Neural progenitor cell (in vitro differentiated cells): ENCODE results near the gene VSIG1. TPM values are rescaled to one million over a fixed set of nuclear protein-coding genes. Genes with fewer than 3 reads are reported as not detected.

Source experiments
- DNase-seq: peaks from one replicate; pipeline ENCODE4 v3.0.0-alpha.2; 2016; ENCODE audit warnings: low spot score
- H2AFZ ChIP-seq: fragments of 200-600 bp; sonication (generic); replicated peaks from 2 replicates; pipeline ENCODE4 v1.6.1; 2016; ENCODE audit warnings: antibody characterized with exemption
- H3F3A ChIP-seq: fragments of 200-600 bp; sonication (generic); 2 replicates; pipeline ENCODE4 v1.6.1; 2016; ENCODE audit warnings: antibody characterized with exemption, low read depth
- H3K27ac ChIP-seq: fragments of 200-600 bp; sonication (generic); 2 replicates; pipeline ENCODE4 v1.5.1; 2016; ENCODE audit warnings: mild to moderate bottlenecking
- H3K27me3 ChIP-seq: fragments of 200-600 bp; sonication (generic); 2 replicates; pipeline ENCODE4 v1.6.1; 2016; ENCODE audit warnings: mild to moderate bottlenecking, moderate library complexity
- H3K36me3 ChIP-seq: fragments of 200-600 bp; sonication (generic); 2 replicates; pipeline ENCODE4 v1.5.1; 2016
- H3K4me1 ChIP-seq: fragments of 200-600 bp; sonication (generic); 2 replicates; pipeline ENCODE4 v1.6.1; 2016; ENCODE audit warnings: mixed run types
- H3K4me2 ChIP-seq: fragments of 200-600 bp; sonication (generic); 2 replicates; pipeline ENCODE4 v1.6.1; 2016
- H3K4me3 ChIP-seq: fragments of 200-600 bp; sonication (generic); 2 replicates; pipeline ENCODE4 v1.5.1; 2016
- H3K79me2 ChIP-seq: fragments of 200-600 bp; sonication (generic); 2 replicates; pipeline ENCODE4 v1.6.1; 2016; ENCODE audit warnings: low read depth
- H3K9ac ChIP-seq: fragments of 200-600 bp; sonication (generic); 2 replicates; pipeline ENCODE4 v1.6.1; 2016
- H3K9me3 ChIP-seq: fragments of 200-600 bp; sonication (generic); 2 replicates; pipeline ENCODE4 v1.5.1; 2016; ENCODE audit warnings: low read depth
- H4K20me1 ChIP-seq: fragments of 200-600 bp; sonication (generic); 2 replicates; pipeline ENCODE4 v1.6.1; 2016; ENCODE audit warnings: low read depth
- H3K27ac Mint-ChIP-seq: 3 replicates; pipeline ENCODE4 v1.8.0; 2021; ENCODE audit warnings: mixed read lengths
- H3K27me3 Mint-ChIP-seq: 2 replicates; pipeline ENCODE4 v1.8.0; 2022; ENCODE audit warnings: low read depth, mild to moderate bottlenecking, inconsistent platforms, moderate library complexity, mixed read lengths; ENCODE audit not compliant: insufficient read depth
- H3K36me3 Mint-ChIP-seq: 3 replicates; pipeline ENCODE4 v1.8.0; 2021; ENCODE audit warnings: mixed read lengths
- H3K4me1 Mint-ChIP-seq: 3 replicates; pipeline ENCODE4 v1.8.0; 2021; ENCODE audit warnings: mixed read lengths
- H3K4me3 Mint-ChIP-seq: 3 replicates; pipeline ENCODE4 v1.8.0; 2021; ENCODE audit warnings: mild to moderate bottlenecking, moderate library complexity, mixed read lengths
- H3K9me3 Mint-ChIP-seq: 3 replicates; pipeline ENCODE4 v1.8.0; 2020; ENCODE audit warnings: mixed read lengths
- CTCF ChIP-seq: fragments of 200-600 bp; sonication (generic); IDR thresholded peaks from 2 replicates; pipeline ENCODE4 v1.5.1; 2017; ENCODE audit warnings: antibody characterized with exemption, mild to moderate bottlenecking
- EZH2 ChIP-seq: fragments of 200-600 bp; sonication (generic); IDR thresholded peaks from 2 replicates; pipeline ENCODE4 v1.6.1; 2017; ENCODE audit warnings: antibody characterized with exemption, mild to moderate bottlenecking, moderate library complexity
- EZH2phosphoT487 ChIP-seq: fragments of 200-600 bp; sonication (generic); IDR thresholded peaks from 2 replicates; pipeline ENCODE4 v1.6.1; 2017; ENCODE audit warnings: antibody characterized with exemption
- total RNA-seq: library from RNA; depleted of rRNA; stranded (reverse); fragments of >200 nt; gene quantifications from 2 replicates; pipeline ENCODE4 v1.2.3, GENCODE V29; 2015; ENCODE audit warnings: low replicate concordance

The VSIG1 gene
- total RNA-seq, 1 donor from 2014 or later: 0.22 TPM

- H3K9ac ChIP-seq: no peak overlapping the region
- H3K9me3 ChIP-seq: no peaks in the 10 kb centered on the region
- Mint-ChIP-seq H3K27me3 (peaks cover 2% of the 10 kb centered on the region), H3K4me1 (no peaks in the 10 kb centered on the region), H3K9me3 (no peaks in the 10 kb centered on the region), H3K27ac (no peak overlapping the region), H3K4me3 (no peak overlapping the region), H3K36me3 (no peaks in the 10 kb centered on the region)
- H3K4me2 ChIP-seq: no peak overlapping the region
- no peaks in the 10 kb centered on the region for H3F3A ChIP-seq
- no peak for DNase-seq
- H3K79me2 ChIP-seq: no peaks in the 10 kb centered on the region
- no peaks in the 10 kb centered on the region for H3K4me1 ChIP-seq
- H3K27me3 ChIP-seq: no peaks in the 10 kb centered on the region
- H2AFZ ChIP-seq: no peak overlapping the region
- no peaks in the 10 kb centered on the region for H3K36me3 ChIP-seq
- no peak overlapping the region for H3K4me3 ChIP-seq
- no peak overlapping the region for H3K27ac ChIP-seq
- TF ChIP-seq CTCF: no peak
- H4K20me1 ChIP-seq: no peaks in the 10 kb centered on the region
Measured at GRCh38 chrX:108071578-108071977, 26.7 kb downstream of the VSIG1 start.

GRCh38 chrX:108072746-108073145, 27.9 kb downstream of the VSIG1 start:
- no peak for TF ChIP-seq EZH2phosphoT487
- TF ChIP-seq CTCF: no peak
- TF ChIP-seq EZH2: no peak
- Histone ChIP-seq H3K4me2 (no peak overlapping the region), H3K4me1 (no peaks in the 10 kb centered on the region), H3K79me2 (no peaks in the 10 kb centered on the region), H3F3A (no peaks in the 10 kb centered on the region), H3K27me3 (no peaks in the 10 kb centered on the region), H3K9ac (no peak overlapping the region), H3K9me3 (no peaks in the 10 kb centered on the region), H3K4me3 (no peak overlapping the region), H4K20me1 (no peaks in the 10 kb centered on the region), H2AFZ (no peak overlapping the region), H3K36me3 (no peaks in the 10 kb centered on the region), H3K27ac (no peak overlapping the region)
- no peaks in the 10 kb centered on the region for H3K9me3 Mint-ChIP-seq
- peaks cover 2% of the 10 kb centered on the region for H3K27me3 Mint-ChIP-seq
- no peak overlapping the region for H3K4me3 Mint-ChIP-seq
- H3K27ac Mint-ChIP-seq: no peak overlapping the region
- no peaks in the 10 kb centered on the region for H3K36me3 Mint-ChIP-seq
- DNase-seq: no peak
- H3K4me1 Mint-ChIP-seq: no peaks in the 10 kb centered on the region

- Histone ChIP-seq H3K4me2 (no peak overlapping the region), H3K9me3 (peaks cover 3% of the 10 kb centered on the region), H3K27me3 (no peaks in the 10 kb centered on the region), H4K20me1 (no peaks in the 10 kb centered on the region), H2AFZ (no peak overlapping the region), H3K79me2 (no peaks in the 10 kb centered on the region), H3K36me3 (no peaks in the 10 kb centered on the region), H3F3A (no peaks in the 10 kb centered on the region), H3K4me1 (no peaks in the 10 kb centered on the region), H3K4me3 (no peak overlapping the region), H3K9ac (no peak overlapping the region), H3K27ac (no peak overlapping the region)
- no peak for DNase-seq
- Mint-ChIP-seq H3K4me1 (no peaks in the 10 kb centered on the region), H3K4me3 (no peak overlapping the region), H3K27me3 (no peaks in the 10 kb centered on the region), H3K36me3 (peaks cover 7% of the 10 kb centered on the region), H3K27ac (no peak overlapping the region), H3K9me3 (no peaks in the 10 kb centered on the region)
- TF ChIP-seq CTCF (no peak), EZH2 (no peak), EZH2phosphoT487 (no peak)
Measured at GRCh38 chrX:108081110-108081509, 36.2 kb downstream of the VSIG1 start.

- no peak for TF ChIP-seq EZH2phosphoT487
- no peak for TF ChIP-seq CTCF
- no peak for TF ChIP-seq EZH2
- no peak overlapping the region for H2AFZ ChIP-seq
- H3K79me2 ChIP-seq: peaks cover 23% of the 10 kb centered on the region
- peaks cover 6% of the 10 kb centered on the region for H3K4me1 ChIP-seq
- no peaks in the 10 kb centered on the region for H3K27me3 Mint-ChIP-seq
- H3K27me3 ChIP-seq: no peaks in the 10 kb centered on the region
- H3K36me3 ChIP-seq: no peaks in the 10 kb centered on the region
- H3K4me3 Mint-ChIP-seq: no peak overlapping the region
- H3K4me3 ChIP-seq: no peak overlapping the region
- peaks cover 14% of the 10 kb centered on the region for H3K4me1 Mint-ChIP-seq
- no peaks in the 10 kb centered on the region for H3K9me3 ChIP-seq
- no peaks in the 10 kb centered on the region for H3F3A ChIP-seq
- H3K27ac ChIP-seq: no peak overlapping the region
- no peak overlapping the region for H3K27ac Mint-ChIP-seq
- no peak overlapping the region for H3K9ac ChIP-seq
- DNase-seq: no peak
- H4K20me1 ChIP-seq: peaks cover 4% of the 10 kb centered on the region
- peaks cover 14% of the 10 kb centered on the region for H3K36me3 Mint-ChIP-seq
- no peaks in the 10 kb centered on the region for H3K9me3 Mint-ChIP-seq
- H3K4me2 ChIP-seq: no peak overlapping the region
Measured at GRCh38 chrX:108087792-108088191, 42.9 kb downstream of the VSIG1 start.
